Skeletal muscle satellite cell (primary cell): ENCODE results near the gene E2F4.

ENCODE experiments used
- H3K27me3 ChIP-seq: 2 replicates; pipeline ENCODE4 v1.7.0; 2013; ENCODE audit warnings: low read length; ENCODE audit not compliant: control insufficient read depth, insufficient read depth
- H3K36me3 ChIP-seq: 2 replicates; pipeline ENCODE4 v1.7.0; 2013; ENCODE audit warnings: mild to moderate bottlenecking, control low read depth, low read length; ENCODE audit not compliant: insufficient read depth
- H3K4me1 ChIP-seq: 2 replicates; pipeline ENCODE4 v1.7.0; 2013; ENCODE audit warnings: low read length; ENCODE audit not compliant: control insufficient read depth, insufficient read depth
- H3K4me2 ChIP-seq: 2 replicates; pipeline ENCODE4 v1.7.0; 2013; ENCODE audit warnings: mild to moderate bottlenecking, low read length
- H3K4me3 ChIP-seq: 2 replicates; pipeline ENCODE4 v1.7.0; 2013; ENCODE audit warnings: low read length
- H3K9ac ChIP-seq: 2 replicates; pipeline ENCODE4 v1.7.0; 2013; ENCODE audit warnings: mild to moderate bottlenecking, low read depth, low read length, moderate library complexity
- H3K9me3 ChIP-seq: replicated peaks from 2 replicates; pipeline ENCODE4 v1.7.0; 2013; ENCODE audit warnings: mild to moderate bottlenecking, control low read depth, low read length

E2F4 gene

DNA sequence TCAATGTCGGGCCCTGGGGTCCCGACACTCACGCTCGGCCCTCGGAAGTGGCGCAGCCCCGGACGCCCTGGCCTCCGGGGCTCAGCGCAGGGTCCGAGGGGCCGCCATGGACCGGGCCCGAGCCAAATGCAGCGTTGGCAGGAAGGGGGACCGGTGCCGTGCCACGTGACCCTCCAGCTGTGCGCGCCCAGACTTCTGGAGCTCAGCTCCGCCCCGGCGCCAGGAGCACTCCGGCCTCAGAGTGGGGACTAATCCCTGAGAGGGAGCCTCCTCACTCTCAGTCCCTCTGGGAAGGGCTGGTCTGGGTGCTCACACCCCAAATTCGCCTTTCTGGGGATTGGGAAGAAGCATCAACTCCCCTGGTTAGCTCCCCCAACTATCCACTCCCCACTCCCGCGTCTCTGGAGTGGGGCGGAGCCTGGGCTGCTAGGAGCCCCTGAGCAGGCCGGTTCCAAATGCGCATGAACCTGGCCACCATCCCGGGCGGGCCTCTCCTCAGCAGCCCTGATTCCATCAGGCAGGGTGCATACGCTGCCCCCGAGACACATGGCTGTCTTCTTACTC, 41.0 kb upstream of the E2F4 start, which contains the start of gene B3GNT9:
TSS of gene B3GNT9 (minus strand) at position 166 of the 564 bp plus-strand sequence. CDS start 513 bp downstream, outside the sequence.
- Histone ChIP-seq H3K4me1 (peaks cover 21% of the 10 kb centered on the region), H3K4me2 (peak within 1 kb of the TSS; percentile 90), H3K36me3 (peaks cover 35% of the 10 kb centered on the region), H3K9ac (peak within 1 kb of the TSS; percentile 93), H3K4me3 (peak within 1 kb of the TSS; percentile 89), H3K27me3 (no peaks in the 10 kb centered on the region), H3K9me3 (no peaks in the 10 kb centered on the region)

- Histone ChIP-seq H3K4me3 (peak overlapping the region; percentile 89), H3K36me3 (peaks cover 28% of the 10 kb centered on the region), H3K4me1 (peaks cover 21% of the 10 kb centered on the region), H3K4me2 (peak overlapping the region; percentile 90), H3K27me3 (no peaks in the 10 kb centered on the region), H3K9ac (peak overlapping the region; percentile 93), H3K9me3 (no peaks in the 10 kb centered on the region)
Measured at GRCh38 chr16:67151431-67152097, 40.4 kb upstream of the E2F4 start.

DNA sequence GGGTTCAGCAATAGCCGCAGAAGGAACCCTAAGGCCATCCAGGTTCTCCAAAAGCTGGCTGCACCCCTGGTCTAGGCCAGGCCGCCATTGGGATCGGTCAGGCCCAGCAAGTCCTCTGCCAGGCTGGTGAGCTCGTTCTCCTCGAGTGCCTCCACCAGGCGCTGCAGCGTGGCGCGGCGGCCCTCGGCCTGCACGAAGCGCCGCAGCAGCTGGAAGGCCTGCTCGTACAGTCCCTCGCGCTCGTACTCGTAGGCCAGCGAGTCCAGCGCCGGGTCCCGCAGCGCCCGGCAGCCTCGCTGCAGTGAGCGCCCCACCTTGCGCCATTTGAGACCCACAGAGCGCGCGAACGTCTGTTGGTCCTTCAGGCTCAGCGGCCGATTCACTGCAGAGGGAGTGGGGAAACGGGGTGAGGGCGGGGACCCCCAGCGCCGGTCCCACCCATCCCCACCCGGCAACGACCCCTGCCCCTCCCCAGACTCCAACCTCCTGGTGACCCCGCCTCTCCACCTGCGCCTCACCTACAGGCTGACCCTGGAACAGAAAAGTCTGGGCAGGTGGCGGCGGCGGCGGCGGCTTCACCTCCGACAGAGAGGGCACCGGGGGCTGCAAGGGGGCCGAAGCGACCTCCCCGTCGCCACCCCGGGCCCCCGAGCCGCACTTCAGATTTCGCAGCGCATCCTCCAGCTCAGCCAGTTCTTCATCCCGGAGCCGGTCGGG, 37.2 kb upstream of the E2F4 start:
- no peaks in the 10 kb centered on the region for H3K9me3 ChIP-seq
- H3K36me3 ChIP-seq: peaks cover 4% of the 10 kb centered on the region
- H3K4me2 ChIP-seq: peak overlapping the region; percentile 87
- peaks cover 25% of the 10 kb centered on the region for H3K4me1 ChIP-seq
- no peaks in the 10 kb centered on the region for H3K27me3 ChIP-seq
- no peak overlapping the region for H3K9ac ChIP-seq
- peak overlapping the region; percentile 57 for H3K4me3 ChIP-seq

DNA sequence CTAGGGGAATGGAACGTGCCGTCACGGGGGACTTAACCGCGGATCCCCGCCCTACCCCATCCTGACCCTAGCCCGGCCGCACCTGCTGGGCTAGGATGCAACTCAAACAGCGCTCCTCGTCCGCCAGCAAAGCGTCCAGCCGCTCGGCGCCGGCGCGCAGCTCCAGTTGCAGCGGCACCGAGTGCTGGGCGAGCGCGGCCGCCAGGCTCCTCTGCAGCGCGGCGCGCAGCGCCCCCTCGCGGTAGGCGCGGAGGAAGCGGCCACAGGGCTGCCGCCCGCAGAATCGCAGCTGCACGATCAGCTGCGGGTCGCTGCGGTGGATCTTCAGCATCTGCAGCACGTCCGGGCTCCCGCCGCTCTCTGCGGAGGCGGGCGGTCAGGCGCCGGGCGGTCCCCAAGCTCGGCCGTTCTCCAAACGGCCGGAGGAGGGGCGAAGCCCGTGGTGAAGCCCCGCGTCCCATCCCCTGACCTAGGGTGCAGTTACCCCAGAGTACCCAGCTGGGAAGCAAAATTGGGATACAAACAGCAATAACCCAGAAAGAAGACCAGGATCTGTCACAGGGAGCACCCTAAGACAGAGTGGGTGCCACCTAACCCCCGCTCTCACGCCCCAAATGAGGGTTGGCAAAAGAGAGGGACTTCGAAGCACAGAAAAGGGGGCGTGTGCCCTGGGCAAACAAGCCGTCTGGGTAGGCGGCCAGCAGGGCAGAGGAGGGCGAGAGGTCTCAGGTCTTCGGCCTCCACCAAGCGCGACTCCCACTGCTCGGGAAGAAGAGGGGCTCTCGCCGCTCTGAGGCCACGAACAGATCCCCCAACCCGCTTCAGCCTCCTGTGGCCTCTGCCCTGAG, 36.4 kb upstream of the E2F4 start:
- no peaks in the 10 kb centered on the region for H3K36me3 ChIP-seq
- H3K4me1 ChIP-seq: peaks cover 20% of the 10 kb centered on the region
- H3K27me3 ChIP-seq: no peaks in the 10 kb centered on the region
- H3K9me3 ChIP-seq: no peaks in the 10 kb centered on the region
- no peak overlapping the region for H3K9ac ChIP-seq
- peak overlapping the region; percentile 57 for H3K4me3 ChIP-seq
- H3K4me2 ChIP-seq: peak overlapping the region; percentile 87

- H3K9ac ChIP-seq: no peak overlapping the region
- peaks cover 19% of the 10 kb centered on the region for H3K4me1 ChIP-seq
- H3K36me3 ChIP-seq: no peaks in the 10 kb centered on the region
- no peak overlapping the region for H3K4me3 ChIP-seq
- no peaks in the 10 kb centered on the region for H3K27me3 ChIP-seq
- no peaks in the 10 kb centered on the region for H3K9me3 ChIP-seq
- H3K4me2 ChIP-seq: no peak overlapping the region
Measured at GRCh38 chr16:67156143-67156844, 35.7 kb upstream of the E2F4 start.

GRCh38 chr16:67157106-67157748, 34.7 kb upstream of the E2F4 start:
- H3K36me3 ChIP-seq: no peaks in the 10 kb centered on the region
- no peak overlapping the region for H3K4me3 ChIP-seq
- H3K9ac ChIP-seq: no peak overlapping the region
- H3K4me1 ChIP-seq: peaks cover 19% of the 10 kb centered on the region
- no peaks in the 10 kb centered on the region for H3K27me3 ChIP-seq
- no peak overlapping the region for H3K4me2 ChIP-seq
- no peaks in the 10 kb centered on the region for H3K9me3 ChIP-seq

GRCh38 chr16:67157892-67158635, 33.9 kb upstream of the E2F4 start:
- H3K4me2 ChIP-seq: no peak overlapping the region
- no peak overlapping the region for H3K4me3 ChIP-seq
- H3K4me1 ChIP-seq: peaks cover 25% of the 10 kb centered on the region
- H3K9ac ChIP-seq: no peak overlapping the region
- H3K27me3 ChIP-seq: peaks cover 6% of the 10 kb centered on the region
- H3K9me3 ChIP-seq: no peaks in the 10 kb centered on the region
- H3K36me3 ChIP-seq: no peaks in the 10 kb centered on the region

DNA sequence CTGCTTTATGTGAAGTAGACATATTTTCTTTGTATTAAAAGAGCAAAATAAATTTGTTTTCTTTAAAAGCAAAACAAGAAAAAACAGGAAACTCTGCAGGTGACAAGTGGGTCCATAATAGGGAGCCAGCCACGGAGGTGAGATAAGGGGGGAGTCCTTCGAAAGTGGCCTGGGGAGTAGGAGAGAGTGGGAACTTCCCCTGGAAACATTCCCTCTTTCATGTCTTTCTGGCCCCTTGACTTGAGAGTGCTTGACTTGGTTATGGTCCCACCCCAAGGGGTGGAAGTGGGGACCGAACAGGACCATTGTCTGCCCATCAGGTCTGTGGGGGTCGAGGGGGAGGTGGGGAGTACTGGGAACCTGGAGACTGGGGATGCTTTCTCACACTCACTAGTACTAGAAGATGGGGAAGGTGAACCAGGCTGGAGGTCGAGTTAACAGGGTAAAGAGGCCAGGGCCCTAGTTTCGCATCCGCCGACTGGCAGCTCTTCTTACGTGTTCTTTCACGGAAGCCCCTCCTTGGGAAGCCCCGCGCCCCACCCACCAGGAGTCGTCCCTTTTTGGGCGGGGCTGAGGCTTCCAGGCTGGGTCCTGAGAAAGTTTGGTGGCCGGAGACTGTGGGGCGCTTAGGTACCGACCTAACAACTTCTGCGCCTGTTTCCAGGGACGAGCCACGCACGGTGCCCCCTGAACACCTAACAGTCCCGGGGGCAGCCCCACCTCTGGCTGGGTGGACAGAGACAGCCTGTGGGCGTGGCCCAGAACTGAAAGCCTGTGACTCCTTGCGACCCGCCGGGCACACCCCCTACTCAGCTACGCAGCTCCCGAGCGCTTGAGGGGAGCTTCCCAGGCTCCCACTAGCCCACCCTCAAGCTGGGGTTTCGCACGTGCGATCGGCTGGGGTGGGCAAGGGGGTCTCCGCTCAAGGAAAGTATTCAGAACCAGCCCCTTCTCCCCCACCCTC, 33.0 kb upstream of the E2F4 start:
- no peaks in the 10 kb centered on the region for H3K9me3 ChIP-seq
- peaks cover 34% of the 10 kb centered on the region for H3K4me1 ChIP-seq
- H3K4me3 ChIP-seq: peak overlapping the region; percentile 100
- peaks cover 15% of the 10 kb centered on the region for H3K27me3 ChIP-seq
- H3K9ac ChIP-seq: peak overlapping the region; percentile 90
- H3K36me3 ChIP-seq: no peaks in the 10 kb centered on the region
- H3K4me2 ChIP-seq: peak overlapping the region; percentile 98

- Histone ChIP-seq H3K4me2 (peak overlapping the region; percentile 98), H3K27me3 (peaks cover 18% of the 10 kb centered on the region), H3K36me3 (no peaks in the 10 kb centered on the region), H3K9me3 (no peaks in the 10 kb centered on the region), H3K9ac (no peak overlapping the region), H3K4me3 (peak overlapping the region; percentile 100), H3K4me1 (peaks cover 36% of the 10 kb centered on the region)
Measured at GRCh38 chr16:67161595-67162058, 30.3 kb upstream of the E2F4 start.
